Activated T-helper 1 cell treated with anti-CD3 and anti-CD28 coated beads, Interleukin-12 subunit alpha, Interleukin-12 subunit beta, Interleukin-2, Interleukin-4 antibody, amounts not matched to agents 30 ng/mL and 10 ng/mL and 1 ng/mL, durations not matched to agents 14 hours and 24 hours and 36 hours (primary cell): ENCODE data around the gene RGS19. TPM values are rescaled to one million over a fixed set of nuclear protein-coding genes. Genes with fewer than 3 reads are reported as not detected.
"Not testable (repeated sequence)": the region's sequence is repeated elsewhere in the genome, so short reads cannot be mapped to it uniquely, and the experiment has no call there.

ENCODE experiments used
- DNase-seq: peaks from one replicate; pipeline ENCODE4 v3.0.0; 2021; ENCODE audit warnings: low spot score
- H3K27ac Mint-ChIP-seq: one replicate; pipeline ENCODE4 v1.8.0; 2021; ENCODE audit warnings: mild to moderate bottlenecking, mixed read lengths
- H3K27me3 Mint-ChIP-seq: one replicate; pipeline ENCODE4 v1.8.0; 2022; ENCODE audit warnings: mild to moderate bottlenecking, moderate library complexity, mixed read lengths; ENCODE audit not compliant: insufficient read depth
- H3K36me3 Mint-ChIP-seq: one replicate; pipeline ENCODE4 v1.8.0; 2021; ENCODE audit warnings: low read depth, mixed read lengths
- H3K4me1 Mint-ChIP-seq: one replicate; pipeline ENCODE4 v1.8.0; 2021; ENCODE audit warnings: low read depth, mixed read lengths
- H3K4me3 Mint-ChIP-seq: one replicate; pipeline ENCODE4 v1.8.0; 2021; ENCODE audit warnings: mild to moderate bottlenecking, moderate library complexity, mixed read lengths
- H3K9me3 Mint-ChIP-seq: one replicate; pipeline ENCODE4 v1.8.0; 2021; ENCODE audit warnings: mixed read lengths
- intact Hi-C: fragments of 100-400 bp; cut with micrococcal nuclease; formaldehyde crosslinking; loops from one replicate; pipeline ENCODE4 v1.15.1; 2024
- total RNA-seq: library from RNA; stranded (reverse); gene quantifications from 2 replicates; pipeline ENCODE4 v1.2.3, GENCODE V29; 2022

The RGS19 gene
- total RNA-seq, 1 donor from 2014 or later = 54.7 TPM

- H3K27ac Mint-ChIP-seq = no peak overlapping the region
- intact Hi-C loops = no loop called here
- H3K9me3 Mint-ChIP-seq = peaks cover 5% of the 10 kb centered on the region
- no peaks in the 10 kb centered on the region for H3K36me3 Mint-ChIP-seq
- DNase-seq = no peak
- H3K27me3 Mint-ChIP-seq = no peaks in the 10 kb centered on the region
- H3K4me3 Mint-ChIP-seq = no peak overlapping the region
- no peaks in the 10 kb centered on the region for H3K4me1 Mint-ChIP-seq
These were observed 16.1 kb upstream of the RGS19 start for GRCh38 chr20:64095455-64095854.

DNA sequence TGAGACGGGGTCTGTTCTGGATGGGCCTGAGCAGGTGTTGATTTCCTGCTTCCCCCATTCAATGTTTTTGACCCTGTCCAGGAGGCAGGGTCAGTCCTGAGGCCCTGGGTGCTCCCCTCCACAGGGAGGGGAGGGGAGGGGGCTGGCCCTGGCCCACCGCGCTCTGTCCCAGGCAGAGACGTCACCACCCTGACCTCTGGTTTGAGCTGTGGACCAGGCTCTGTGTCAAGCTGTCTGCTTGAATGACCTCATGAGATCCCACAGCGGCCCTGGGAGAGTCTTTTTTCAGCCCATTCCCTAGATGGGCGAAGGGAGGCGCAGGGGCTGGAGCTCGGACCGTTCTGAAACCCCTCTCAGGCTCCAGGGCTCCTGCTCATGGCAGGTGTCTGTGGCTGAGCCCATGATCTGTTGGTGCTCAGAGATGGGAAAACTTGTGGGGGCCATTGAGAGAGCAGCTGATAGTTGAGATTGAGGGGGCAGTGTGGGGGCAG is 13.7 kb upstream of the RGS19 start:
- H3K4me3 Mint-ChIP-seq = no peak overlapping the region
- intact Hi-C loops = no loop called here
- H3K27ac Mint-ChIP-seq = peak overlapping the region; percentile 13
- H3K4me1 Mint-ChIP-seq = no peaks in the 10 kb centered on the region
- H3K9me3 Mint-ChIP-seq = peaks cover 5% of the 10 kb centered on the region
- DNase-seq = no peak
- no peaks in the 10 kb centered on the region for H3K36me3 Mint-ChIP-seq
- peaks cover 4% of the 10 kb centered on the region for H3K27me3 Mint-ChIP-seq

GRCh38 chr20:64092258-64093012 is 13.1 kb upstream of the RGS19 start:
- no peak overlapping the region for H3K27ac Mint-ChIP-seq
- no peaks in the 10 kb centered on the region for H3K36me3 Mint-ChIP-seq
- no peak for DNase-seq
- intact Hi-C loops = no loop called here
- H3K9me3 Mint-ChIP-seq = peaks cover 8% of the 10 kb centered on the region
- no peaks in the 10 kb centered on the region for H3K4me1 Mint-ChIP-seq
- H3K27me3 Mint-ChIP-seq = peaks cover 5% of the 10 kb centered on the region
- no peak overlapping the region for H3K4me3 Mint-ChIP-seq

DNA sequence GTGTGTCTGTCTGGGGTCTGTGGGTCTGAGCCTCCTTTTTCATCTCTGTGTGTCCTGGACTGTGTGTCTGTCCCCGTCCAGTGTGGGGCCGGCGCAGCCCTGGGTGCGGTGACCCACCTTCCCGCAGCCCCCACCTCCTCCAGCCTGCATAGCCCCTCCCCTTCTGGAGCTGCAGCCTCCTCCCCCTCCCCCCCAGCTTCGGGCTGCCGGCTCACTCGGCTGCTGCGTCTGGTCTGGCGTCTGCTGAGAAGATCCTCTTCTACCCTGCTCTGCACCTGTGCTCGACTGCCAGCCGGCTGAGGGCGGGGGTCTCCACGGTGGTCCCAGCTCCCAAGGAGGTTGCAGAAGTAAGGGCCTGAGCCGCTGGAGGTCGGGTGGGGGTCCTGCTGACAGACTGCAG is 12.5 kb upstream of the RGS19 start:
- H3K4me1 Mint-ChIP-seq = no peaks in the 10 kb centered on the region
- no peaks in the 10 kb centered on the region for H3K36me3 Mint-ChIP-seq
- H3K27me3 Mint-ChIP-seq = peaks cover 5% of the 10 kb centered on the region
- no peak overlapping the region for H3K4me3 Mint-ChIP-seq
- H3K27ac Mint-ChIP-seq = no peak overlapping the region
- intact Hi-C loops = no loop called here
- H3K9me3 Mint-ChIP-seq = peaks cover 5% of the 10 kb centered on the region
- DNase-seq = no peak

- Mint-ChIP-seq H3K4me3 (no peak overlapping the region), H3K4me1 (no peaks in the 10 kb centered on the region), H3K36me3 (no peaks in the 10 kb centered on the region), H3K27ac (no peak overlapping the region), H3K27me3 (peaks cover 6% of the 10 kb centered on the region), H3K9me3 (peaks cover 3% of the 10 kb centered on the region)
- no peak for DNase-seq
- intact Hi-C loops = no loop called here
These were observed 12.0 kb upstream of the RGS19 start for GRCh38 chr20:64091340-64091739.

GRCh38 chr20:64090165-64090564 is 10.8 kb upstream of the RGS19 start:
- H3K27ac Mint-ChIP-seq = no peak overlapping the region
- H3K4me3 Mint-ChIP-seq = no peak overlapping the region
- H3K4me1 Mint-ChIP-seq = no peaks in the 10 kb centered on the region

DNA sequence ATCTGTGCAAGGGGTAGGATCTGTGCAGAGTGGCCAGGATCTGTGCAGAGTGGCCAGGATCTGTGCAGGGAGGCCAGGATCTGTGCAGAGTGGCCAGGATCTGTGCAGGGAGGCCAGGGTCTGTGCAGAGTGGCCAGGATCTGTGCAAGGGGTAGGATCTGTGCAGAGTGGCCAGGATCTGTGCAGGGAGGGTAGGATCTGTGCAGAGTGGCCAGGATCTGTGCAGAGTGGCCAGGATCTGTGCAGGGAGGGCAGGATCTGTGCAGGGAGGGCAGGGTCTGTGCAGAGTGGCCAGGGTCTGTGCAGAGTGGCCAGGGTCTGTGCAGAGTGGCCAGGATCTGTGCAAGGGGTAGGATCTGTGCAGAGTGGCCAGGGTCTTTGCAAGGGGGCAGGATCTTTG is 9.3 kb upstream of the RGS19 start:
- not testable (repeated sequence) for H3K4me1 Mint-ChIP-seq, H3K9me3 Mint-ChIP-seq, H3K27ac Mint-ChIP-seq

More at GRCh38 chr20:64090165-64090564, 10.8 kb upstream of the RGS19 start:
- H3K9me3 Mint-ChIP-seq = peaks cover 3% of the 10 kb centered on the region
- H3K36me3 Mint-ChIP-seq = no peaks in the 10 kb centered on the region
- intact Hi-C loops = no loop called here
- peaks cover 17% of the 10 kb centered on the region for H3K27me3 Mint-ChIP-seq
- no peak for DNase-seq

DNA sequence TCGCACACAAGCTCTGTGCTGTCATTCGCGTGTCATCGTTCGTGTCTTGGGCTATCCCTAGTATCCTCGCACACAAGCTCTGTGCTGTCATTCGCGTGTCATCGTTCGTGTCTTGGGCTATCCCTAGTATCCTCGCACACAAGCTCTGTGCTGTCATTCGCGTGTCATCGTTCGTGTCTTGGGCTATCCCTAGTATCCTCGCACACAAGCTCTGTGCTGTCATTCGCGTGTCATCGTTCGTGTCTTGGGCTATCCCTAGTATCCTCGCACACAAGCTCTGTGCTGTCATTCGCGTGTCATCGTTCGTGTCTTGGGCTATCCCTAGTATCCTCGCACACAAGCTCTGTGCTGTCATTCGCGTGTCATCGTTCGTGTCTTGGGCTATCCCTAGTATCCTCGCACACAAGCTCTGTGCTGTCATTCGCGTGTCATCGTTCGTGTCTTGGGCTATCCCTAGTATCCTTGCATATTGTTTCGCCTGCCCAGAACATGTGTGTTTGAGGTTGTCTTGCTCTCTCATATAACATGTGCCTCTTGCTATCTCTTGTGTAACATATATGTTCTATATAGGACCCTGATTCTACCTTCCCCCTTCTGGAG is 8.0 kb upstream of the RGS19 start:
- H3K27ac Mint-ChIP-seq, H3K36me3 Mint-ChIP-seq, intact Hi-C loops, DNase-seq, H3K9me3 Mint-ChIP-seq, H3K4me1 Mint-ChIP-seq, H3K4me3 Mint-ChIP-seq: not testable (repeated sequence)
- peaks cover 29% of the 10 kb centered on the region for H3K27me3 Mint-ChIP-seq

More for the DNA sequence above, 9.3 kb upstream of the RGS19 start:
- intact Hi-C loops, DNase-seq, H3K4me3 Mint-ChIP-seq, H3K36me3 Mint-ChIP-seq: not testable (repeated sequence)
- peaks cover 25% of the 10 kb centered on the region for H3K27me3 Mint-ChIP-seq

DNA sequence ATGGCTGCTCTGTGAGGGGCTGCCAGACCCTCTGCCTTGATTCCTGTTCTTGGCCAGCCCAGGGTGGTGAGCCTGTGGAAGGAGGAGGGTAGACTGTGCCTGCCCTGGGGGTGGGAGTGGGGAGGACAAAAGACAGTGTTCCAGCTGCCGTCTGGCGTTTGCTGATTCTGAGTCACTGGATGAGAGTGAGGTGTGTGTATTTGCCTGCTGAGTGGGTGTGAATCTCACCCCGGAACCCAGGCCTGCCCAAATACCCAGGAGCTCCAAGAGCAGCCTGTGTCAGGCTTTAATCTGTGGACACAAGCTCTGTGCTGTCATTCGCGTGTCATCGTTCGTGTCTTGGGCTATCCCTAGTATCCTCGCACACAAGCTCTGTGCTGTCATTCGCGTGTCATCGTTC is 7.5 kb upstream of the RGS19 start:
- peaks cover 3% of the 10 kb centered on the region for H3K9me3 Mint-ChIP-seq
- intact Hi-C loops = no loop called here
- H3K27me3 Mint-ChIP-seq = peaks cover 29% of the 10 kb centered on the region

DNA sequence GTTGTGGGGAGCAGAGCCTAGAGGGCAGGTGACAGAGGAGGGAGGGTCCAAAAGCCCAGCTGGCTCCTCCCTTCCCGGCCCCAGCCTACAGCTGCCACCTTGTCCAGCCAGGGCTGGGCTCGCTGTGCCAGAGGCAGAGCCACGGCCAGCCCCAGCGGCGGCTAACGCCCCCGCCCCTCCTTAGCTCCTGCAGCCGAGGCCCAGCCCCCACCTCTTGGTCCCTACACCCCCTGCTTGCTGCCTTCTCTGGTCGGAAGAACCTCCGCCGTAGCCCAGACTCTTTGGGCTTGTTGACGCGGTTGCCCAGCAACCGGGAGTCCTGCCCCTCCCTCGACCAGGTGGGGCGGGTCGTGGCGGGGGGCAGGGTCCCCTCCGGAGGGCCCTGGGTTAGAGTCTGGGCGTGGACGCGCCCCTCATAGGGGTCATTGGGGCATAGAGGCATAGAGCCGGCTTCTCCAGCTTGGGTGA is 5.4 kb upstream of the RGS19 start:
- H3K9me3 Mint-ChIP-seq = peaks cover 3% of the 10 kb centered on the region
- no peaks in the 10 kb centered on the region for H3K36me3 Mint-ChIP-seq
- peaks cover 15% of the 10 kb centered on the region for H3K4me1 Mint-ChIP-seq
- intact Hi-C loops = no loop called here
- no peak for DNase-seq
- H3K4me3 Mint-ChIP-seq = peak overlapping the region; percentile 81
- H3K27me3 Mint-ChIP-seq = peaks cover 29% of the 10 kb centered on the region
- peak overlapping the region; percentile 67 for H3K27ac Mint-ChIP-seq

More for the DNA sequence above, 7.5 kb upstream of the RGS19 start:
- no peaks in the 10 kb centered on the region for H3K36me3 Mint-ChIP-seq
- no peak overlapping the region for H3K27ac Mint-ChIP-seq
- H3K4me3 Mint-ChIP-seq = no peak overlapping the region
- H3K4me1 Mint-ChIP-seq = peaks cover 12% of the 10 kb centered on the region
- DNase-seq = no peak

GRCh38 chr20:64083804-64084684 is 4.7 kb upstream of the RGS19 start, which contains the start of gene LKAAEAR1:
Gene LKAAEAR1 (minus strand): TSS chr20:64084398. CDS start chr20:64084219, 179 bp downstream.
- H3K4me3 Mint-ChIP-seq = peak within 1 kb of the TSS; percentile 81
- DNase-seq = no peak
- peaks cover 17% of the 10 kb centered on the region for H3K4me1 Mint-ChIP-seq
- intact Hi-C loops = loop anchor here (1.0 kb wide), 1 partner anchor 36 kb away; no protein-coding TSS in a partner anchor
- H3K27ac Mint-ChIP-seq = peak within 1 kb of the TSS; percentile 67
- no peaks in the 10 kb centered on the region for H3K36me3 Mint-ChIP-seq
- H3K9me3 Mint-ChIP-seq = peaks cover 3% of the 10 kb centered on the region
- H3K27me3 Mint-ChIP-seq = peaks cover 29% of the 10 kb centered on the region

DNA sequence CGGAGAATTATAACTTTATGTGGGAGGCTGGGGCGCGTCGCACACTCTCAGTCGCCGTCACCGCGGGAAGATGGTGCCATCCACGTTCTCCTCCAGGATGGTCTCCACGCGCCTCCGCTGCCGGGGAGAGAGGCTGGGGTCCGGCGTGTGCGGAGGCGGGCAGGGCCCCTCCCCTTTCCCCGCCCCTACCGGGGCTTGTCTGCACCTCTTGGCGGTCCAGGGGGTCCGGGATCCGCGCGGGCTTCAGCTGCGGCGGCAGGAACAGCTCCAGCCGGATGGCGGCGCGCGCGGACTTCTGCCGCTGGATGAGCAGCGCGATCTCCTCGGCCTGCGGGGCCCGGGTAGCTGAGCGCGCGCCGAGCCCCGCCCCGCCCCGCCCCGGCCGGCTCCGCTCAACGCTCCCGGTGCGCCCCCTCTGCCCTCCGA is 4.1 kb upstream of the RGS19 start:
- peak; percentile 67 for DNase-seq
- intact Hi-C loops = loop anchor here (1.0 kb wide), 1 partner anchor 37 kb away; no protein-coding TSS in a partner anchor
- H3K9me3 Mint-ChIP-seq = peaks cover 3% of the 10 kb centered on the region
- peak overlapping the region; percentile 55 for H3K27ac Mint-ChIP-seq
- H3K4me1 Mint-ChIP-seq = peaks cover 19% of the 10 kb centered on the region
- H3K4me3 Mint-ChIP-seq = peak overlapping the region; percentile 72
- peaks cover 29% of the 10 kb centered on the region for H3K27me3 Mint-ChIP-seq
- no peaks in the 10 kb centered on the region for H3K36me3 Mint-ChIP-seq
